Erythroblast (primary cell): ENCODE measurements around the gene TJP1.

ENCODE experiments used
- GATA1 ChIP-seq: IDR thresholded peaks from 2 replicates; pipeline ENCODE4 v1.6.1; 2011; ENCODE audit warnings: low read depth, mild to moderate bottlenecking, control low read depth, low read length, moderate library complexity
- POLR2A ChIP-seq: IDR thresholded peaks from 2 replicates; pipeline ENCODE4 v1.6.1; 2011; ENCODE audit warnings: mild to moderate bottlenecking, low read length

DNA sequence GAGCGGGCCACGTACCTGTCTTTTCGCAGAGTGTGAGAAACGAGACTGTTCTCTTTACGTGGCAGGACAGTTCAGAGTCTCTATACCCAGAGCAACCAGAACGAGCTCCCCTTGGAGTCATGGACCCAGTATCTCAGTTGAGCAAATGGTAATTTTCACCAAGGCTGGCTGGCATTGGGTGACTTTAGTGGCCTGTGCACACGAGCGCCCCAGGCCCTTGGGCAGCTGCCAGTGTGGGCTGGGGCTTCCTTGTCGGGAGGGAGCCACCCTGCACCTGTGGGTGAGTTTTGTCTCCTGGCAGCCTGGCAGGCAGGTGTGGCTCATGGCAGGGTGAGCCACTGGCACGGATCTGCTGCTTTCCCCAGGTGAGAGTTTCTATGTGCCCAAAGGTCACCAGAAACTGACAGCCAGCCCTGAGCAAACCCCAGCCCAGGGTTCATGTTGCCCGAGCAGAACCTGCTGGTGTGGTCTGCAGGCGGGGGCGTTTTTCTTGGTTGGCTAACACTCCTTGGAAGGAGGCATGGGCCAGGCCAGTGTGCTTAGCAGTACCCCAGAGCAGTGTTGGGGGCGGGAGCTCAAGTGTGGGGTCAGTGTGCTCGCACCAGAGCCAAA lies 135.0 kb downstream of the TJP1 start:
- TF ChIP-seq POLR2A (no peak), GATA1 (no peak)
